Lung (tissue), 12 donors: ENCODE results near the gene KCNE5. TPM values are rescaled to one million over a fixed set of nuclear protein-coding genes. Genes with fewer than 3 reads are reported as not detected.
A peak's percentile ranks its signal among the peaks of the same experiment; 100 is the strongest.
"Not testable (repeated sequence)": the region's sequence is repeated elsewhere in the genome, so short reads cannot be mapped to it uniquely, and the experiment has no call there.

ENCODE experiments used
- ATAC-seq: fragments of 200-7000 bp; cut with Tn5 transposase; one replicate; pipeline ENCODE4 v1.9.1; 2020; ENCODE audit warnings: moderate number of reproducible peaks; ENCODE audit not compliant: insufficient read depth, low FRiP score
- DNase-seq, 3 donors: peaks; one replicate each; pipeline ENCODE4 v3.0.0-alpha.2; 2013 to 2017
- H3K27ac ChIP-seq, 2 donors: one replicate each; pipeline ENCODE4 v1.5.1; 2013; ENCODE audit warnings: mild to moderate bottlenecking in 2 of 2, moderate library complexity in 2 of 2, control low read depth in 1 of 2, inconsistent platforms in 1 of 2, low read depth in 1 of 2, low read length in 1 of 2
- H3K27me3 ChIP-seq, 3 donors: one replicate each; pipeline ENCODE4 v1.5.1; 2013; ENCODE audit warnings: low read length in 2 of 3; ENCODE audit not compliant: control insufficient read depth in 3 of 3, insufficient read depth in 3 of 3
- H3K36me3 ChIP-seq, 4 donors: one replicate each; pipeline ENCODE4 v1.5.1; 2013; ENCODE audit warnings: low read length in 4 of 4, mild to moderate bottlenecking in 1 of 4, moderate library complexity in 1 of 4; ENCODE audit not compliant: control insufficient read depth in 4 of 4, insufficient read depth in 4 of 4
- H3K4me1 ChIP-seq, 5 donors: one replicate each; pipeline ENCODE4 v1.5.1; 2013; ENCODE audit warnings: low read length in 5 of 5, mild to moderate bottlenecking in 2 of 5, moderate library complexity in 1 of 5; ENCODE audit not compliant: control insufficient read depth in 5 of 5, insufficient read depth in 5 of 5
- H3K4me3 ChIP-seq: one replicate; pipeline ENCODE4 v1.5.1; 2013; ENCODE audit warnings: mild to moderate bottlenecking, control low read depth, moderate library complexity
- H3K9ac ChIP-seq, 2 donors: one replicate each; pipeline ENCODE4 v1.5.1; 2013; ENCODE audit warnings: low read length in 2 of 2, control low read depth in 1 of 2; ENCODE audit not compliant: insufficient read depth in 1 of 2
- H3K9me3 ChIP-seq, 4 donors: one replicate each; pipeline ENCODE4 v1.5.1; 2013; ENCODE audit warnings: low read length in 3 of 4, mild to moderate bottlenecking in 1 of 4, moderate library complexity in 1 of 4; ENCODE audit not compliant: control insufficient read depth in 4 of 4, insufficient read depth in 3 of 4
- CTCF ChIP-seq: IDR thresholded peaks from 2 replicates; pipeline ENCODE4 v1.5.1; 2012; ENCODE audit warnings: mild to moderate bottlenecking; ENCODE audit errors: control extremely low read depth, extremely low read depth
- WGBS, 2 donors: extraction: QIAGEN DNeasy Blood & Tissue Kit; methylation state at CpG; one replicate each; pipeline ENCODE4 v1.1.7; 2013; 5-methylcytosine and 5-hydroxymethylcytosine counted together
- polyA plus RNA-seq, 2 donors: library from polyadenylated mRNA; stranded (reverse); fragments of 200-250 nt; gene quantifications; one replicate each; pipeline ENCODE4 v1.2.1, GENCODE V29; 2013
- total RNA-seq, 2 donors: library from RNA; depleted of rRNA in 1 of 2; stranded (reverse); fragments of >200 nt in 1 of 2; gene quantifications; one replicate each; pipeline ENCODE4 v1.2.1, GENCODE V29; 2014 to 2021
- donor health status: control.
- donor health status: control.
- donor health status: Bipolar disorder and iron deficiency.
- donor health status: healthy.
- donor health status: DM: yes; HTN: yes; CAD: no.

Gene KCNE5
- total and polyA plus RNA-seq, 4 donors, result 0.06 to 0.58 (median 0.40) TPM

DNA sequence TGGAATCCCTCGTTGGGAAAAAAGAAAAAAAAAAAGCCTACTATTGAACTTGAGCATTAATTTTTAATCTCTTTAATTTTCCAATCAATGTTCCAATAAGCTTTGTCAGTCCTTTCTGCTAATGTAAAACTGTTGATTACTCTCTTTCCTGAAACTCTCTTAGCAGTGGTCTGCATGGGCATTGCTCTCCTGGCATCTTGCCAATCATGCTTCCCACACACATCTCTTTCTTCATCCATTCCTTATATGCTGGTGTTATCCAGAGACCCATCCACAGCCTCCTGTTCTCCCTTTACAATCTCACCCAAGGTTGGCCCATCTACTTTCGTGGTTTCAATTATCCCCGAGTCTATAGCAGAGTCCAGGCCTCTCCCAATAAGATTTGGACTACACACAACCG lies 31.8 kb upstream of the KCNE5 start:
- no peak overlapping the region for H3K27ac ChIP-seq
- peaks cover 0 to 2% (median 0%) of the 10 kb centered on the region in 4 donors for H3K9me3 ChIP-seq
- H3K36me3 ChIP-seq, result peaks cover 0 to 7% (median 2%) of the 10 kb centered on the region in 4 donors
- no peak for TF ChIP-seq CTCF
- no peak for ATAC-seq
- H3K4me3 ChIP-seq, result no peak overlapping the region
- H3K27me3 ChIP-seq, result peaks cover 0 to 25% (median 3%) of the 10 kb centered on the region in 3 donors
- DNase-seq, result peak in 2 of 3 donors; percentile 8 to 33
- no peak overlapping the region for H3K9ac ChIP-seq
- H3K4me1 ChIP-seq, result peaks cover 0 to 2% (median 0%) of the 10 kb centered on the region in 5 donors
- 81 to 90% methylated on average over 4 of the region's 4 CpGs for WGBS, 2 donors

DNA sequence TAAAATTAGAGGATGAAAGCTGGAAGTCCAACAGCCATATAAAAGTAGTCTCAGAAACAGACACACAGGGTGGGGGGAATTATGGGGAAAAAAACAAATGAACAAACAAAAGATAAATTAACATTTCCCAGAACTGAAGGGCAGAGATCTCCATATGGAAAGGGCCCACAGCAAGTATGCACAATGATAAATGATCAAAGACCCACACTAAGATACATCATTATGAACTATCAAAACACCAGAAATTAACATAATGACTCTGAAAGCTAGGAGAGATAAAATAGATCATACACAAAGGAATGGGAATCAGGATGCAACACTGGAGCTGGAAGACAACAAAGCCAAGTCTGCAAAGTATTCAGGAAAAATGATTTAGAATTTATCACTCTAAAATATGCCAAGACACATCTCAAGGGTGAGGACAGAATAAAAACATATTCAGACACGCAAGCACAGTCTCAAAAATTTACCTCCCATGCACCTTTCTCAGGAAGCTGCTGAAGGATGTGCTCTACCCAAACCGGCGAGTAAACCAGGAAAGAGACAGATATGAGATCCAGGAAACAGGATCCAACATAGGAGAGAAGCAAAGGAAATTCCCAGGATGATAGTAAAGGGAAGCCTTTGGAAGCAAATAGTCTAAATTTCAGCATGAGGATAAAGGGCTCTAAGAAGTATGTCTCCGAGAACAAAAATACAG lies 30.7 kb upstream of the KCNE5 start:
- Histone ChIP-seq H3K9me3 (peaks cover 0 to 2% (median 0%) of the 10 kb centered on the region in 4 donors), H3K36me3 (peaks cover 0 to 7% (median 2%) of the 10 kb centered on the region in 4 donors), H3K27me3 (peaks cover 0 to 24% (median 3%) of the 10 kb centered on the region in 3 donors), H3K9ac (no peak overlapping the region), H3K27ac (no peak overlapping the region), H3K4me1 (peaks cover 0 to 2% (median 0%) of the 10 kb centered on the region in 5 donors), H3K4me3 (no peak overlapping the region)
- no peak for DNase-seq
- WGBS, 2 donors, result 67 to 82% methylated on average over 4 of the region's 4 CpGs
- no peak for ATAC-seq
- TF ChIP-seq CTCF, result no peak

DNA sequence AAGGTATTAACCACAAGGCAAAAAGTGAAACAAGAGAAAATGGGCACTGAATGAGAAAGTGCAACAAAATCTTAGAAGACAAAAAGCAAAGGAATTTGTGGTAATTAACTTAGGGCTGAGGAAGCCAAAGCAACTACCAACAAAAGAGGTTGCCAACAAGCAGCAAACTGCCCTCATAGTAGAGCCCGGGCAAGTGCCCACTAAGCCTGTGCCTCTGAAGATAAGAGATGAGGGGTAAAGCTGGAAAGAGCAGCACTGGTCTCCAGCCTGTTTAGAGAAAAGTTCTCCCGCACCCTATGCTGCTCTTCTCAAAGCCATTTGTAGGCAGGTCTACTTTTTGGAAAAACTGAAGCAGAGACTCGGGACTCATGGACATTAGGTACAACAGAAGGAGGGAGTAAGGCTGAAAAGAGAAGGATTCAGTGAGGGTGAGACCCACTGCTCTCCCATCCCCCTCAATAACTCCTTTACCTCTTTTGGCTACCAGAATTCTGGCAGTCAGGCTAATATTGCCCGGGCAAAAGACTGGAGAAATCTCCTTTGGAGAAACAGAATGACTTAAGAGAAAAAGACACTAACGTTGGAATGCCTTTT lies 29.6 kb upstream of the KCNE5 start:
- peaks cover 0 to 2% (median 0%) of the 10 kb centered on the region in 5 donors for H3K4me1 ChIP-seq
- no peak overlapping the region for H3K9ac ChIP-seq
- WGBS, 2 donors, result 74 to 93% methylated on average over 5 of the region's 5 CpGs
- ATAC-seq (no peak), DNase-seq (no peak)
- H3K27me3 ChIP-seq, result peaks cover 0 to 15% (median 0%) of the 10 kb centered on the region in 3 donors
- no peak overlapping the region for H3K27ac ChIP-seq
- no peak overlapping the region for H3K4me3 ChIP-seq
- TF ChIP-seq CTCF, result no peak
- peaks cover 0 to 2% (median 0%) of the 10 kb centered on the region in 4 donors for H3K9me3 ChIP-seq
- peaks cover 0 to 7% (median 2%) of the 10 kb centered on the region in 4 donors for H3K36me3 ChIP-seq

DNA sequence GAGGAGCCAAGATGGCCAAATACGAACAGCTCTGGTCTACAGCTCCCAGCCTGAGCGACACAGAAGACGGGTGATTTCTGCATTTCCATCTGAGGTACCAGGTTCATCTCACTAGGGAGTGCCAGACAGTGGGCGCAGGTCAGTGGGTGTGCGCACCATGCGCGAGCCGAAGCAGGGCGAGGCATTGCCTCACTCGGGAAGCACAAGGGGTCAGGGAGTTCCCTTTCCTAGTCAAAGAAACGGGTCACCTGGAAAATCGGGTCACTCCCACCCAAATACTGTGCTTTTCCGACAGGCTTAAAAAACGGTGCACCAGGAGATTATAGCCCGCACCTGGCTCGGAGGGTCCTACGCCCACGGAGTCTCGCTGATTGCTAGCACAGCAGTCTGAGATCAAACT lies 19.7 kb upstream of the KCNE5 start:
- 91 to 94% methylated on average over 16 to 19 of the region's 19 CpGs for WGBS, 2 donors
- not testable (repeated sequence) for H3K9ac ChIP-seq, H3K4me1 ChIP-seq, H3K27me3 ChIP-seq, ATAC-seq, H3K27ac ChIP-seq, H3K36me3 ChIP-seq, DNase-seq, H3K9me3 ChIP-seq, H3K4me3 ChIP-seq
